Mammary epithelial cell (primary cell): ENCODE measurements around the gene EIF4EBP2.

Experiments
- EZH2 ChIP-seq: IDR thresholded peaks from 2 replicates; pipeline ENCODE4 v1.6.1; 2012; ENCODE audit warnings: low read length, inconsistent platforms, borderline replicate concordance
- TF ChIP-seq, protein P1 (sequence below), 2 donors: IDR thresholded peaks in 1 of 2; conservative IDR thresholded peaks in 1 of 2; 2 replicates each; pipeline ENCODE4 v1.5.1; 2011 to 2012; ENCODE audit warnings: inconsistent platforms in 2 of 2, low read length in 2 of 2, mild to moderate bottlenecking in 2 of 2, control low read depth in 1 of 2, low read depth in 1 of 2; ENCODE audit not compliant: insufficient read depth in 1 of 2; ENCODE audit errors: extremely low read depth in 1 of 2

DNA sequence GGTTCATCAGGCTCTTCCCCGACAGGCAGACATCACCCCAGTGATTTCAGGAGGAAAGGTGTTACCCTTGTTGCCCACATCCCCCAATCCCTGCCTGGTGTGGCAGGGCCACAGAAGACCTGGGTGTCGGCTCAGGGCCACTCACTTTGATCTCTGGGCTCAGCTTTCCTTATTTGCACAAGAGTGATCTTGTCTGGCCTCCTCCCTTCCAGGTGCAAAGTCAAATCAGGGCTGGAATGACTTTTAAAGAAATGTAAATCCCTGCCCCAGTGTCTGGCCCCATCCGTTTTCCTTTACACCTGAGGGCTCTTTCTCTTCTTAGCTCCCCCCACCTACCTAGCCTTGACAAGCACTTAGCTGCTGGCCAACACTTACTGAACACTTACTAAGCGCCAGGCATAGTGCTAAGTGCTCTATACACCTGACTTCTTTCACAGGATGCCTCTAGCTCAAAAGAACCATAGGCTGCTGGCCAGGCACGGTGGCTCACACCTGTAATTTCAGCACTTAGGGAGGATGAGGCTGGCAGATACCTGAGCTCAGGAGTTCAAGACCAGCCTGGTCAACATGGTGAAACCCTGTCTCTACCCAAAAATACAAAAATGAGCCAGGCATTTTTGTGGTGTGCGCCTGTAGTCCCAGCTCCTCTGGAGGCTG lies 38.5 kb downstream of the EIF4EBP2 start:
- no peak for TF ChIP-seq EZH2
- TF ChIP-seq, protein P1, sequence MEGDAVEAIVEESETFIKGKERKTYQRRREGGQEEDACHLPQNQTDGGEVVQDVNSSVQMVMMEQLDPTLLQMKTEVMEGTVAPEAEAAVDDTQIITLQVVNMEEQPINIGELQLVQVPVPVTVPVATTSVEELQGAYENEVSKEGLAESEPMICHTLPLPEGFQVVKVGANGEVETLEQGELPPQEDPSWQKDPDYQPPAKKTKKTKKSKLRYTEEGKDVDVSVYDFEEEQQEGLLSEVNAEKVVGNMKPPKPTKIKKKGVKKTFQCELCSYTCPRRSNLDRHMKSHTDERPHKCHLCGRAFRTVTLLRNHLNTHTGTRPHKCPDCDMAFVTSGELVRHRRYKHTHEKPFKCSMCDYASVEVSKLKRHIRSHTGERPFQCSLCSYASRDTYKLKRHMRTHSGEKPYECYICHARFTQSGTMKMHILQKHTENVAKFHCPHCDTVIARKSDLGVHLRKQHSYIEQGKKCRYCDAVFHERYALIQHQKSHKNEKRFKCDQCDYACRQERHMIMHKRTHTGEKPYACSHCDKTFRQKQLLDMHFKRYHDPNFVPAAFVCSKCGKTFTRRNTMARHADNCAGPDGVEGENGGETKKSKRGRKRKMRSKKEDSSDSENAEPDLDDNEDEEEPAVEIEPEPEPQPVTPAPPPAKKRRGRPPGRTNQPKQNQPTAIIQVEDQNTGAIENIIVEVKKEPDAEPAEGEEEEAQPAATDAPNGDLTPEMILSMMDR (conservative IDR thresholded peaks at IDR 0.05 in 1 of 2, IDR thresholded peaks at IDR 0.05 in 1 of 2; ENCODE audit: extremely low read depth in 1 of 2, insufficient read depth in 1 of 2, low read depth in 1 of 2, low read length in 2 of 2) = no peak
